Muscle layer of colon (tissue), 2 donors: ENCODE measurements around the gene C4BPB.
"Not testable (repeated sequence)": the region's sequence is repeated elsewhere in the genome, so short reads cannot be mapped to it uniquely, and the experiment has no call there.

Source experiments
- H3K27ac ChIP-seq: one replicate; pipeline ENCODE4 v1.7.0; 2013; ENCODE audit warnings: low read depth, mild to moderate bottlenecking, low read length, moderate library complexity
- H3K27me3 ChIP-seq, 2 donors: one replicate each; pipeline ENCODE4 v1.7.0; 2013; ENCODE audit warnings: low read length in 2 of 2, mild to moderate bottlenecking in 2 of 2; ENCODE audit not compliant: insufficient read depth in 2 of 2, control insufficient read depth in 1 of 2
- H3K36me3 ChIP-seq: one replicate; pipeline ENCODE4 v1.7.0; 2013; ENCODE audit warnings: mild to moderate bottlenecking, low read length; ENCODE audit not compliant: insufficient read depth
- H3K4me1 ChIP-seq: one replicate; pipeline ENCODE4 v1.7.0; 2013; ENCODE audit warnings: mild to moderate bottlenecking, low read length; ENCODE audit not compliant: insufficient read depth
- H3K4me3 ChIP-seq, 2 donors: one replicate each; pipeline ENCODE4 v1.7.0; 2013; ENCODE audit warnings: low read length in 2 of 2, low read depth in 1 of 2, mild to moderate bottlenecking in 1 of 2, moderate library complexity in 1 of 2
- H3K9ac ChIP-seq: one replicate; pipeline ENCODE4 v1.7.0; 2013; ENCODE audit warnings: low read length
- H3K9me3 ChIP-seq: one replicate; pipeline ENCODE4 v1.7.0; 2013; ENCODE audit warnings: mild to moderate bottlenecking, low read length
- donor health status: abdominal sarcoma.
- donor health status: Adenocarcinoma of cecum.

C4BPB gene, protein sequence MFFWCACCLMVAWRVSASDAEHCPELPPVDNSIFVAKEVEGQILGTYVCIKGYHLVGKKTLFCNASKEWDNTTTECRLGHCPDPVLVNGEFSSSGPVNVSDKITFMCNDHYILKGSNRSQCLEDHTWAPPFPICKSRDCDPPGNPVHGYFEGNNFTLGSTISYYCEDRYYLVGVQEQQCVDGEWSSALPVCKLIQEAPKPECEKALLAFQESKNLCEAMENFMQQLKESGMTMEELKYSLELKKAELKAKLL

DNA sequence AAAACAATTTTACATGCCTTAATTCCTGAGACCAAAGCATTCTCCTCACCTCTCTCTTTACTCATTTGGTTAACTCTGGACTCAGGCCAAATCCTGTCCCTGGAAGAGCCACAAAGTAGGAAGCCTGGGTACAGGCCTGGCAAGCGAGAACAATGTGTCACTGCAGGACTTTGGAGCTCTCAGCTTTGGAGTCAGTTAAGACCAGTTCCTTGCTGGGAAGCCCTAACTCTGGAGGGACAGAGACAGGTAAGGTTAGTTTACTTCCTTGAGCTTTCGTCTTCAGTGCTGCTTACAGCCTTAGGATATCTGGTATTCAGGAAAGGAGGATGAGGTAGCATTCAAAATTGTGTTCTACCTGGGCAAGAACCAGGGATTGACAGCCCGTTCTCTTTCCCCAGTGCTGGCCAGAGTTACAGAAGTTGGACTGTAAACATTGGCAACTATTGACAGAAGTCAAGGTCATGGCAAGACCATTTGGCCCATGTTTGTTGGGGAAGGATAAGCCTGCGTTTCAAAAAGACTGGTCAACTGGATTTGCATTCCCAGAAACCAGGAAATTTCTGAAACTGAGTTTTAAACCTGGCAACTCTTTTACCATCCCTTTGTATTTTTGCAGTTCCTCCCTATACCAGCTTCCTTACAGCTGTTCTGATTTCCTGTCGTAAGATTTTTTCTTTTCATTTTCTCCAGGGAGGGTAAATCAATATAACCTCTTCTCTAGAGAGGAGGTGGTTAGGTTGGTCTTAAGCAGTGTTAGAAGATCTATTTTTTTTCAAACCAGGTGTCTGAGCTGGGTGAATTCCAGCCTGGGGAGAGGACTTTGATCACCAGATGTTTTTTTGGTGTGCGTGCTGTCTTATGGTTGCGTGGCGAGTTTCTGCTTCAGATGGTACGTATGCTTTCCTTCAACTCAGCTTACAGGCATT, at the start of gene C4BPB:
C4BPB (plus strand) TSS at position 160 of the 926 bp plus-strand sequence; CDS start at position 832, 672 bp downstream.
- H3K36me3 ChIP-seq: no peaks in the 10 kb centered on the region
- H3K4me3 ChIP-seq: no peak within 1 kb of the TSS
- H3K27me3 ChIP-seq: no peaks in the 10 kb centered on the region
- no peak within 1 kb of the TSS for H3K27ac ChIP-seq
- H3K9ac ChIP-seq: no peak within 1 kb of the TSS
- H3K4me1 ChIP-seq: no peaks in the 10 kb centered on the region
- H3K9me3 ChIP-seq: no peaks in the 10 kb centered on the region

DNA sequence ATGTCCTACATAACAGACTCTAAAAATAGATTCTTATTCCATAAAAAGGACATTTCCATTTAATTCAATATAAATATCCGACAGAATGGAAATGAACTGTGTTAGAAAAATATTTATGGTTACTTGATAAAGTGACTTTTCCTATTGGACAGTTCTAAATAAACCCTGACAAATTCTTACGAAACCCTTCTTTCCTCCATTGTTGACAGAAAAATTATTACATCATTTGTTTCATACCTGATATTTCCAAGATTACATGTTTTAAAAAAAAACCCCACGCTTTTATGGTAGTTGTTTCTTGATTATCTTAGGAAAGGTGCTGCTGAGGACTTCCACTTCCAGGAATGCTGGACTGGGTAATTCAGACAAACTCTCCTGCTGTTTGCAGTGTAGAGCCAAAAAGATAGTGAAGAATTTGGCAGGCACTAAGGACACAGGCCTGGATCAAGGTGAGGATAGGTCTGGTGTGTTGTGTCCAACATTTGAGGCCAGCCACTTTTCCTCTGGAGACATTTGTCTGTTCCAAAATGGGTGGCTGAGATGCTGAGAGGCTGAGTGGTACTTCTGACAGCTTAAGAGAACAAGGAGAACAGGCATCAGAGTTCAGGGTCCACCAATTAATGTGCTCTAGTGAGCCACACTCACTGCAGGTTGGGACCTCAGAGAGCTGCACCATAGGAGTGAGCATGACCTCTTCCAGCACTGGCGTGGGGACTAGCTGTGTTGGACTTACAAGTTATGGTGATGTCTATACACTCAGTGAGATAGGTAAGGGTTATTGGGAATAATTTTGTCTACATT, 49.1 kb upstream of the C4BPB start:
- Histone ChIP-seq H3K4me1 (peaks cover 5% of the 10 kb centered on the region), H3K4me3 (no peak overlapping the region), H3K9me3 (no peaks in the 10 kb centered on the region), H3K27me3 (no peaks in the 10 kb centered on the region), H3K9ac (no peak overlapping the region), H3K36me3 (peaks cover 5% of the 10 kb centered on the region), H3K27ac (no peak overlapping the region)

DNA sequence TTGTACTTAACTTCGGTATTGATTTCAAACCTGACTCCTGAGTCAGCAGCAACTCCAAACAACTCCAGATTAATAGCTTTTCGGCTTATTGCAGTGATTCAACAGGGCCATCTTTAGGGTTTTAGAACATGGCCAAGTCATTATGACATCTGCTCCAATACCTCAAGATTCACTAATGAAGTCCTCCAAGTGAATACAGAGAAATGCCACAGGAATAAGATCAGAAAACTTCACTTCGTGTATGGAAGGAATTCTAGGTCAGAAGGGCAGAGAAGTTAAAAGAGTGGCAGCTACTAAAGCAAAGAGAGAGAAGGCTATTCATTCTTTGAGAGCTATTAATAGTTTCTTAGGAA, 48.5 kb upstream of the C4BPB start:
- H3K9me3 ChIP-seq: no peaks in the 10 kb centered on the region
- H3K27ac ChIP-seq: no peak overlapping the region

DNA sequence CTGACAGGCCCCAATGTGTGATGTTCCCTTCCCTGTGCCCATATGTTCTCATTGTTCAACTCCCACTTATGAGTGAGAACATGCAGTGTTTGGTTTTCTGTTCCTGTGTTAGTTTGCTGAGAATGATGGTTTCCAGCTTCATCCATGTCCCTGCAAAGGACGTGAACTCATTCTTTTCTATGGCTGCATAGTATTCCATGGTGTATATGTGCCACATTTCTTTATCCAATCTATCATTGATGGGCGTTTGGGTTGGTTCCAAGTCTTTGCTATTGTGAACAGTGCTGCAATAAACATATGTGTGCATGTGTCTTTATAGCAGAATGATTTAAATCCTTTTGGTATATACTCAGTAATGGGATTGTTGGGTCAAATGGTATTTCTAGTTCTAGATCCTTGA, 47.3 kb upstream of the C4BPB start:
- not testable (repeated sequence) for H3K27ac ChIP-seq, H3K4me3 ChIP-seq, H3K36me3 ChIP-seq, H3K9me3 ChIP-seq, H3K27me3 ChIP-seq, H3K9ac ChIP-seq
- H3K4me1 ChIP-seq: peaks cover 14% of the 10 kb centered on the region

More for the DNA sequence above, 48.5 kb upstream of the C4BPB start:
- H3K4me1 ChIP-seq: peaks cover 5% of the 10 kb centered on the region
- no peak overlapping the region for H3K4me3 ChIP-seq
- H3K27me3 ChIP-seq: no peaks in the 10 kb centered on the region
- peaks cover 5% of the 10 kb centered on the region for H3K36me3 ChIP-seq
- H3K9ac ChIP-seq: no peak overlapping the region

GRCh38 chr1:207045453-207045852, 43.2 kb upstream of the C4BPB start:
- H3K4me3 ChIP-seq: no peak overlapping the region
- H3K36me3 ChIP-seq: peaks cover 23% of the 10 kb centered on the region
- H3K27ac ChIP-seq: no peak overlapping the region
- H3K9ac ChIP-seq: no peak overlapping the region
- H3K27me3 ChIP-seq: no peaks in the 10 kb centered on the region
- peaks cover 38% of the 10 kb centered on the region for H3K4me1 ChIP-seq
- H3K9me3 ChIP-seq: no peaks in the 10 kb centered on the region

DNA sequence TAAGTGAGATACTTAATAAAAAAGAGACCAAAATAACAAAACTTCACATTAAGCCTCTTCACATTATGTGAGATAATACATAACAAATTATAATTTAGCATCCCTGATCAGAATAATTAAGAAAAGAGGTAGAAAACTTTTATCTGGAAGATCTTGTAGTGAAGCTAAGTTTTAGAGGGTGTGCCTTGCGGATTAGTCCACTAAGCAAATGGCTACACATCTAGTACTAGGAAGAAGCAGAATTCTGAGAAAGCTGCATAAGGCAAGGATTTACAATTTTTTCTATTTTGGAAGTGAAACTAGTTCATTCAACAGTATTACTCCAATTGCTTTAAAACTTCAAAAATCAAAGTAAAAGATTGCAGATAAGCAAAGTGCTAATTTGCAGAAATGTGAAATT, 41.2 kb upstream of the C4BPB start:
- Histone ChIP-seq H3K9me3 (no peaks in the 10 kb centered on the region), H3K27me3 (no peaks in the 10 kb centered on the region), H3K4me1 (peaks cover 48% of the 10 kb centered on the region), H3K27ac (no peak overlapping the region), H3K9ac (no peak overlapping the region), H3K36me3 (peaks cover 23% of the 10 kb centered on the region), H3K4me3 (no peak overlapping the region)

GRCh38 chr1:207048041-207048440, 40.6 kb upstream of the C4BPB start:
- no peaks in the 10 kb centered on the region for H3K27me3 ChIP-seq
- H3K9me3 ChIP-seq: no peaks in the 10 kb centered on the region
- peaks cover 23% of the 10 kb centered on the region for H3K36me3 ChIP-seq
- H3K4me1 ChIP-seq: peaks cover 48% of the 10 kb centered on the region
- H3K9ac ChIP-seq: no peak overlapping the region
- H3K4me3 ChIP-seq: no peak overlapping the region
- H3K27ac ChIP-seq: no peak overlapping the region

- Histone ChIP-seq H3K4me1 (peaks cover 43% of the 10 kb centered on the region), H3K9ac (no peak overlapping the region), H3K4me3 (no peak overlapping the region)
Observed at GRCh38 chr1:207049054-207049453, 39.6 kb upstream of the C4BPB start.

GRCh38 chr1:207049514-207049913, 39.1 kb upstream of the C4BPB start:
- Histone ChIP-seq H3K36me3 (peaks cover 18% of the 10 kb centered on the region), H3K27me3 (no peaks in the 10 kb centered on the region), H3K27ac (peak overlapping the region; percentile 87), H3K9me3 (no peaks in the 10 kb centered on the region), H3K4me1 (peaks cover 43% of the 10 kb centered on the region), H3K9ac (peak overlapping the region; percentile 91), H3K4me3 (peak overlapping the region in 1 of 2 donors; percentile 96)

More at GRCh38 chr1:207049054-207049453, 39.6 kb upstream of the C4BPB start:
- Histone ChIP-seq H3K27me3 (no peaks in the 10 kb centered on the region), H3K36me3 (peaks cover 18% of the 10 kb centered on the region), H3K9me3 (no peaks in the 10 kb centered on the region), H3K27ac (no peak overlapping the region)

GRCh38 chr1:207049974-207050391, 38.7 kb upstream of the C4BPB start:
- peak overlapping the region; percentile 91 for H3K9ac ChIP-seq
- H3K4me3 ChIP-seq: peak overlapping the region; percentile 60 to 96
- H3K27me3 ChIP-seq: no peaks in the 10 kb centered on the region
- peak overlapping the region; percentile 87 for H3K27ac ChIP-seq
- H3K4me1 ChIP-seq: peaks cover 43% of the 10 kb centered on the region
- no peaks in the 10 kb centered on the region for H3K9me3 ChIP-seq
- H3K36me3 ChIP-seq: peaks cover 18% of the 10 kb centered on the region
